Nephron (organoid): ENCODE measurements around the gene CFAP52.
"Not testable (repeated sequence)": the region's sequence is repeated elsewhere in the genome, so short reads cannot be mapped to it uniquely, and the experiment has no call there.

Experiments used
- H3K27ac Mint-ChIP-seq, 3 experiments: 2 replicates each; pipeline ENCODE4 v1.8.0; 2020; ENCODE audit warnings: mixed read lengths in 3 of 3, mild to moderate bottlenecking in 2 of 3, moderate library complexity in 1 of 3
- H3K27me3 Mint-ChIP-seq: 2 replicates; pipeline ENCODE4 v1.8.0; 2021; ENCODE audit warnings: low read depth, mild to moderate bottlenecking, moderate library complexity, mixed read lengths
- H3K36me3 Mint-ChIP-seq: 2 replicates; pipeline ENCODE4 v1.8.0; 2020; ENCODE audit warnings: low read depth, mixed read lengths
- H3K4me1 Mint-ChIP-seq: 2 replicates; pipeline ENCODE4 v1.8.0; 2020; ENCODE audit warnings: mixed read lengths
- H3K4me3 Mint-ChIP-seq, 3 experiments: 2 replicates each; pipeline ENCODE4 v1.8.0; 2020; ENCODE audit warnings: mild to moderate bottlenecking in 3 of 3, mixed read lengths in 3 of 3, moderate library complexity in 2 of 3
- H3K9me3 Mint-ChIP-seq: 2 replicates; pipeline ENCODE4 v1.8.0; 2020; ENCODE audit warnings: mixed read lengths
- TF ChIP-seq, protein P1 (sequence below), 3 experiments: fragments of 200-600 bp; sonication (generic); IDR thresholded peaks; one replicate each; pipeline ENCODE4 v1.5.0; 2021; ENCODE audit warnings: antibody characterized with exemption in 3 of 3; ENCODE audit not compliant: unreplicated experiment in 3 of 3

The CFAP52 gene

DNA sequence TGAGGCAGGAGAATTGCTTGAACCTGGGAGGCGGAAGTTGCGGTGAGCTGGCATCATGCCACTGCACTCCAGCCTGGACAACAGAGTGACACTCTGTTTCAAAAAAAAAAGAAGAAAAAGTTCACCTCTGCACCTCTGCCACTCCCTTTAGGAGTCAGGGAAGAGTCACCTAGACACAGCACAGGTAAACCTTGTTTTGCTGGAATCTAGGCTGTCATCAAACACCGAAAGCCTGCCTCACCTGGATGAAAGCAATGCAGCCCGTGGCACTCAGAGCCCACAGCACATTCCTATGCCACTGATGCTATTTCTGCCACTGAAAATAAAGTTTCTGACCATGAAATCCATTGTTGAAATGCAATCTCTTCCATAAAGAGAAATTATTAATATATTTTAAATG lies 22.2 kb downstream of the CFAP52 start:
- Mint-ChIP-seq H3K27ac (no peak overlapping the region), H3K36me3 (no peaks in the 10 kb centered on the region), H3K4me3 (no peak overlapping the region), H3K4me1 (no peaks in the 10 kb centered on the region), H3K9me3 (no peaks in the 10 kb centered on the region), H3K27me3 (peaks cover 5% of the 10 kb centered on the region)
- TF ChIP-seq, protein P1, sequence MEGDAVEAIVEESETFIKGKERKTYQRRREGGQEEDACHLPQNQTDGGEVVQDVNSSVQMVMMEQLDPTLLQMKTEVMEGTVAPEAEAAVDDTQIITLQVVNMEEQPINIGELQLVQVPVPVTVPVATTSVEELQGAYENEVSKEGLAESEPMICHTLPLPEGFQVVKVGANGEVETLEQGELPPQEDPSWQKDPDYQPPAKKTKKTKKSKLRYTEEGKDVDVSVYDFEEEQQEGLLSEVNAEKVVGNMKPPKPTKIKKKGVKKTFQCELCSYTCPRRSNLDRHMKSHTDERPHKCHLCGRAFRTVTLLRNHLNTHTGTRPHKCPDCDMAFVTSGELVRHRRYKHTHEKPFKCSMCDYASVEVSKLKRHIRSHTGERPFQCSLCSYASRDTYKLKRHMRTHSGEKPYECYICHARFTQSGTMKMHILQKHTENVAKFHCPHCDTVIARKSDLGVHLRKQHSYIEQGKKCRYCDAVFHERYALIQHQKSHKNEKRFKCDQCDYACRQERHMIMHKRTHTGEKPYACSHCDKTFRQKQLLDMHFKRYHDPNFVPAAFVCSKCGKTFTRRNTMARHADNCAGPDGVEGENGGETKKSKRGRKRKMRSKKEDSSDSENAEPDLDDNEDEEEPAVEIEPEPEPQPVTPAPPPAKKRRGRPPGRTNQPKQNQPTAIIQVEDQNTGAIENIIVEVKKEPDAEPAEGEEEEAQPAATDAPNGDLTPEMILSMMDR (IDR thresholded peaks at IDR 0.05; ENCODE audit: unreplicated experiment in 3 of 3), result no peak

DNA sequence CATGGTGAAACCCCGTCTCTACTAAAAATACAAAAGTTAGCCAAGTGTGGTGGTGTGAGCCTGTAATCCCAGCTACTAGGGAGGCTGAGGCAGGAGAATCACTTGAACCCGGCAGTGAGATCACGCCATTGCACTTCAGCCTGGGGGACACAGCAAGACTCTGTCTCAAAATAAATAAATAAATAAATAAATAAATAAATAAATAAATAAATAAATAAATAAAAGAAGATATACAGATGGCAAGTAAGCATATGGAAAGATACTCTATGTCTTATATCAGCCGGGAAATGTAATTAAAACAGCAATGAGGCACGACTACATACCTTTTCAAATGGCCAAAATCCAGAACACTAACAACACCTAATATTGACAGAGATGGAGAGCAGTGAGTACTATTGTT lies 28.1 kb downstream of the CFAP52 start:
- not testable (repeated sequence) for H3K27me3 Mint-ChIP-seq, H3K4me1 Mint-ChIP-seq, H3K4me3 Mint-ChIP-seq, H3K36me3 Mint-ChIP-seq, H3K27ac Mint-ChIP-seq, H3K9me3 Mint-ChIP-seq

DNA sequence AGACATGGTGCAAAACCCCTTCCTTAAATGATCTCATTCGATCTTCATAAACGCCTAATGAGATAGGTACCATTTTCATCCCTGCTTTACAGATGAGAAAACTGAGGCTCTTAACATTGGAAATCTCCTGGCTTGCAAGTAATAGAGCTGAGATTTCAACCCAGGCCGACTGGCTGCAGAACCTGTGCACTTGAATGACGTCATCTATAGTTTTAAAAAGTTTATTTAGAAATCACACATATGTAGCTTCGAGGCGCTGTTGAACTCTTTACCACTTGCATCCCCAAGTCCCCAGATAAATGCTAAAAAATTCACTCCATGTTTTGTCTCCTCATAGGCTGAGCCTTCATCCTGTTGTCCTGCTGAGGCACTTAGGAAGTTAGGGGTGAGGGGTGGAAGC lies 30.0 kb downstream of the CFAP52 start:
- Mint-ChIP-seq H3K27me3 (peaks cover 9% of the 10 kb centered on the region), H3K27ac (no peak overlapping the region), H3K9me3 (no peaks in the 10 kb centered on the region), H3K4me3 (no peak overlapping the region), H3K4me1 (no peaks in the 10 kb centered on the region), H3K36me3 (no peaks in the 10 kb centered on the region)
- TF ChIP-seq, protein P1 (IDR thresholded peaks at IDR 0.05; ENCODE audit: unreplicated experiment in 3 of 3), result no peak

DNA sequence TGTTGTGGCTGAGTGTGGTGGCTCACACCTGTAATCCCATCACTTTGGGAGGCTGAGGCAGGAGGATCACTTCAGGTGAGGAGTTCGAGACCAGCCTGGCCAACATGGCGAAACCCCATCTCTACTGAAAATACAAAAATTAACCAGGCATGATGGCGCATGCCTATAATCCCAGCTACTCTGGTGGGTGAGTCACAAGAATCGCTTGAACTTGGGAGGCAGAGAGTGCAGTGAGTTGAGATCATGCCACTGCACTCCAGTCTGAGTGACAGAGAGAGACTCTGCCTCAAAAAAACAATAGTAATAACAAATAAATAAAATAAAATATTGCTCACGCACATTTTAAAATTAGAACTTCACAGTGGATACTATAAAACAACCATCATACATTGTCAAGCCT lies 30.6 kb downstream of the CFAP52 start:
- not testable (repeated sequence) for H3K4me1 Mint-ChIP-seq, H3K4me3 Mint-ChIP-seq

DNA sequence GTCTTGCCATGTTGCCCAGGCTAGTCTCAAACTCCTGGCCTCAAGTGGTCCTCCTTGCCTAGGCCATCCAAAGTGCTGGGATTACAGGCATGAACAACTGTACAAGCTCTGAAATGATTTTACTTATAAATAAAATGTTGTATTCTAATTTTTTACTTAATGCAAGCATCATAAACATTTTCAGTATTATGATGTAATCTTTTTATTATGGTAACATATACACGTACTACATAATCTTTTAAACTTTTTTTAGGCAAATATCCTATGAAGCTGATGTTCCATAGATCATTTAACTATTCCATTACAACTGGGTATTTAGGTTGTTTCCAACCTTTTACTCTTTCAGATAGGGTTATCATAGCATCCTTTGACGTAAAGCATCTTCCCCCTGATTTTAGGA lies 35.1 kb downstream of the CFAP52 start:
- no peak overlapping the region for H3K27ac Mint-ChIP-seq
- H3K36me3 Mint-ChIP-seq, result no peaks in the 10 kb centered on the region
- H3K9me3 Mint-ChIP-seq, result no peaks in the 10 kb centered on the region
- H3K4me1 Mint-ChIP-seq, result no peaks in the 10 kb centered on the region
- H3K4me3 Mint-ChIP-seq, result no peak overlapping the region
- TF ChIP-seq, protein P1 (IDR thresholded peaks at IDR 0.05; ENCODE audit: unreplicated experiment in 3 of 3), result no peak
- H3K27me3 Mint-ChIP-seq, result peaks cover 9% of the 10 kb centered on the region

More for the DNA sequence above, 30.6 kb downstream of the CFAP52 start:
- H3K36me3 Mint-ChIP-seq, H3K9me3 Mint-ChIP-seq, H3K27me3 Mint-ChIP-seq, H3K27ac Mint-ChIP-seq: not testable (repeated sequence)

DNA sequence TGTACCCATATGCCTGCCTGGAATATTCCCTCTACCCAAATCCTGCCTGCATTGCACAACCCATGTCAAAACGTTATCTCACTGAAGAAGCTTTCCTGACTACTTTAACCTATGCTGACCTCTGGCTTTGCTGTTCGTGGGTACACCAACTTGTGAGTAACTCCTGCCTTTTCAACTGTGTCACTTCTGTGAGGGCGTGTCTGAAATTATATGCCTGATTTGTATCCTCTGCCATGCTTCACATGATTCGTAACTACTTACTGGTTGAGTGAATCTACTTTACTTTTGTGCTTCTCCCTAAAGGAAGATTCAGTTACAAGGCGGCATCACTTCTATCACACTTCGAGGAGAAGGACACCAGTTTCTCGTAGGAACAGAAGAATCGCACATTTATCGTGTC lies 35.6 kb downstream of the CFAP52 start:
- Mint-ChIP-seq H3K4me1 (no peaks in the 10 kb centered on the region), H3K4me3 (no peak overlapping the region), H3K36me3 (no peaks in the 10 kb centered on the region), H3K9me3 (no peaks in the 10 kb centered on the region), H3K27me3 (peaks cover 9% of the 10 kb centered on the region), H3K27ac (no peak overlapping the region)
- TF ChIP-seq, protein P1 (IDR thresholded peaks at IDR 0.05; ENCODE audit: unreplicated experiment in 3 of 3), result no peak

DNA sequence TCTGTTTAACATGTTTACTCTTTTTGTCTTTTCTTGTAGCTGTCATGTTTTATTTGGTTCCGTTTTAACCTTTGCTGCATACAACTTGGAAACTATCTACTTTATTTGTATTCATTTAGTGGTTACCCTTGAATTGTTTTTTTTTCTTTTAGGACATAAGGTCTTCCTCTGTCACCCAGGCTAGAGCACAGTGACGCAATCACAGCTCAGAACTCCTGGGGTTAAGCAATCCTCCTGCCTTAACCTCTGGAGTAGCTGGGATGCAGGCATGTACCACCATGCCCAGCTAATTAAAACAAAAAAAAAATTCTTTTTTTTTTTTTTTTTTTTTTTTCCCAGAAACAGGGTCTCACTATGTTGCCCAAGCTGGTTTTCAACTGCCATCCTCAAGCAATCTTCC lies 39.0 kb downstream of the CFAP52 start:
- no peaks in the 10 kb centered on the region for H3K9me3 Mint-ChIP-seq
- H3K4me1 Mint-ChIP-seq, result no peaks in the 10 kb centered on the region
- no peaks in the 10 kb centered on the region for H3K27me3 Mint-ChIP-seq
- H3K36me3 Mint-ChIP-seq, result no peaks in the 10 kb centered on the region
- H3K4me3 Mint-ChIP-seq, result no peak overlapping the region
- no peak overlapping the region for H3K27ac Mint-ChIP-seq
- TF ChIP-seq, protein P1 (IDR thresholded peaks at IDR 0.05; ENCODE audit: unreplicated experiment in 3 of 3), result no peak
